RWPE2 (cell line): ENCODE measurements around the gene SSH2.

Experiments used
- ATAC-seq: fragments of 200-7000 bp; cut with Tn5 transposase; 3 replicates; pipeline ENCODE4 v1.9.1; 2021; ENCODE audit warnings: low read depth
- DNase-seq: peaks from one replicate; pipeline ENCODE4 v3.0.0-alpha.2; 2020; ENCODE audit warnings: low spot score
- H3K27ac ChIP-seq: fragments of 450-650 bp; 2 replicates; pipeline ENCODE4 v1.5.1; 2017; ENCODE audit warnings: mild to moderate bottlenecking; ENCODE audit not compliant: poor library complexity, severe bottlenecking
- H3K27me3 ChIP-seq: fragments of 250-450 bp; sonication (Bioruptor Pico); 2 replicates; pipeline ENCODE4 v1.5.1; 2021; ENCODE audit warnings: mild to moderate bottlenecking, moderate library complexity; ENCODE audit not compliant: insufficient read depth, poor library complexity, severe bottlenecking
- H3K36me3 ChIP-seq: fragments of 250-450 bp; sonication (Bioruptor Pico); 2 replicates; pipeline ENCODE4 v1.5.1; 2020; ENCODE audit warnings: low read depth, mild to moderate bottlenecking, moderate library complexity
- H3K4me1 ChIP-seq: fragments of 250-450 bp; sonication (Bioruptor Pico); 2 replicates; pipeline ENCODE4 v1.5.1; 2021; ENCODE audit warnings: mild to moderate bottlenecking, moderate library complexity; ENCODE audit not compliant: insufficient read depth, poor library complexity, severe bottlenecking
- H3K4me3 ChIP-seq: fragments of 250-450 bp; sonication (Bioruptor Pico); 2 replicates; pipeline ENCODE4 v1.5.1; 2021; ENCODE audit warnings: mild to moderate bottlenecking, moderate library complexity; ENCODE audit not compliant: severe bottlenecking
- H3K9me3 ChIP-seq: fragments of 250-450 bp; sonication (Bioruptor Pico); 2 replicates; pipeline ENCODE4 v1.5.1; 2021; ENCODE audit warnings: mild to moderate bottlenecking, moderate library complexity; ENCODE audit not compliant: severe bottlenecking
- TF ChIP-seq, protein P1 (sequence below): fragments of 450-650 bp; IDR thresholded peaks from one replicate; pipeline ENCODE4 v1.5.1; 2017; ENCODE audit warnings: mild to moderate bottlenecking, moderate library complexity; ENCODE audit not compliant: poor library complexity, severe bottlenecking

Gene SSH2

DNA sequence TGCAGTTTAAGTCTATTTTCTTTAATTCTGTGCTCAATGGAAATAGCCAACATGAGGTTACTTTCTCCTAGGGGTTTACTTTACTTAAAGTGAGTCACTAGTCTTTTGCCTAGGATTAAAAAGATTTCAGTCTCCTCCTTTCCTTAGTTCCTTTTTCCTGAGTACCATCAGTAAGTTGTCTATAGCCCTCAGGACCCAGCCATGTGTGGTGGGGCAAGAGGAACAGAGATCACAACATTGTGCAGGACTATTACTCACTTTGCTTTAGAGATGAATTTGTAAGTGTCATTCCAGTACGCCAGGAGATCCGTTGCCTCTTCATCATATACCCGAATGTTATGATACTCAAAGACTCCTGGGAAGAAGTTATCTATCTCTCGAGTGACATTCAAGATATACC, 279.6 kb downstream of the SSH2 start:
- H3K27ac ChIP-seq: no peak overlapping the region
- ATAC-seq: no peak
- H3K4me1 ChIP-seq: peaks cover 8% of the 10 kb centered on the region

DNA sequence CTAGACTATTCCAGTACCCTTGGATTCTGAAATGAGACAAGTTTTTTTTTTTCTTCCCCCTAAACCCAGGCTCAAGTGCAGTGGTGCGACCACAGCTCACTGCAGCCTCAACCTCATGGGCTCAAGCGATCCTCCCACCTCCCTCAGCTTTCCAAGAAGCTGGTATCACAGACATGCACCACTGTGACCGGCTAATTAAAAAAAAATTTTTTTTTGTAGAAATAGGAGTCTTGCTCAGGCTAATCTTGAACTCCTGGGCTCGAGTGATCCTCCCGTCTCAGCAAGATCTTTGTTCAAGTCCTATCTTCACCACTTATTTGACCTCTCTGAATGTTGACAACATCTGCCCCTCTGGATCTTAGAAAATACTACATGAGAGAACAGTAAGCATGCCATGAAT, 280.7 kb downstream of the SSH2 start:
- TF ChIP-seq, protein P1, sequence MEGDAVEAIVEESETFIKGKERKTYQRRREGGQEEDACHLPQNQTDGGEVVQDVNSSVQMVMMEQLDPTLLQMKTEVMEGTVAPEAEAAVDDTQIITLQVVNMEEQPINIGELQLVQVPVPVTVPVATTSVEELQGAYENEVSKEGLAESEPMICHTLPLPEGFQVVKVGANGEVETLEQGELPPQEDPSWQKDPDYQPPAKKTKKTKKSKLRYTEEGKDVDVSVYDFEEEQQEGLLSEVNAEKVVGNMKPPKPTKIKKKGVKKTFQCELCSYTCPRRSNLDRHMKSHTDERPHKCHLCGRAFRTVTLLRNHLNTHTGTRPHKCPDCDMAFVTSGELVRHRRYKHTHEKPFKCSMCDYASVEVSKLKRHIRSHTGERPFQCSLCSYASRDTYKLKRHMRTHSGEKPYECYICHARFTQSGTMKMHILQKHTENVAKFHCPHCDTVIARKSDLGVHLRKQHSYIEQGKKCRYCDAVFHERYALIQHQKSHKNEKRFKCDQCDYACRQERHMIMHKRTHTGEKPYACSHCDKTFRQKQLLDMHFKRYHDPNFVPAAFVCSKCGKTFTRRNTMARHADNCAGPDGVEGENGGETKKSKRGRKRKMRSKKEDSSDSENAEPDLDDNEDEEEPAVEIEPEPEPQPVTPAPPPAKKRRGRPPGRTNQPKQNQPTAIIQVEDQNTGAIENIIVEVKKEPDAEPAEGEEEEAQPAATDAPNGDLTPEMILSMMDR: no peak
- Histone ChIP-seq H3K9me3 (no peaks in the 10 kb centered on the region), H3K4me1 (peaks cover 11% of the 10 kb centered on the region), H3K27me3 (no peaks in the 10 kb centered on the region), H3K27ac (no peak overlapping the region), H3K36me3 (peaks cover 16% of the 10 kb centered on the region), H3K4me3 (no peak overlapping the region)
- no peak for DNase-seq
- ATAC-seq: no peak

More for the DNA sequence above, 279.6 kb downstream of the SSH2 start:
- H3K4me3 ChIP-seq: no peak overlapping the region
- no peaks in the 10 kb centered on the region for H3K9me3 ChIP-seq
- TF ChIP-seq, protein P1: no peak
- peaks cover 17% of the 10 kb centered on the region for H3K36me3 ChIP-seq
- DNase-seq: no peak
- H3K27me3 ChIP-seq: no peaks in the 10 kb centered on the region

DNA sequence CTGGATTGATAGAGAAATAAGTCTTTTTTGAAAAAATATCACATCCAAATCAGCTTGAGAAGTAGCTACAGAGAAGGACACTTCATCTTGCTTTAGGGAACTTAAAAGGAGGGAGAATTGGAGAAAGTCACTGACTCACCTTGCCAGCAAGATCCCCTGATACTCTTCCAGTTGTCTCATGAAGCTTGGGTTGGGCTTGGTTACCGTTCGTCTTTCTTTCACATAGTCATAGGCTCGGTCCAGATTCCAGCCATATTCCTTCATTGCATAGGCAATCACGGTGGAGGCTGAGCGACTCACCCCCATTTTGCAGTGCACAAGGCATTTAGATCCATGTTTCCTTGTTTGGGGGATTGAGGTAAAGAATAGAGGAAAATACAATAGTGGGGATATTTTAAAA, 282.0 kb downstream of the SSH2 start:
- Histone ChIP-seq H3K4me1 (peaks cover 11% of the 10 kb centered on the region), H3K27me3 (no peaks in the 10 kb centered on the region), H3K9me3 (no peaks in the 10 kb centered on the region), H3K4me3 (no peak overlapping the region), H3K36me3 (peaks cover 16% of the 10 kb centered on the region), H3K27ac (no peak overlapping the region)
- TF ChIP-seq, protein P1: no peak
- ATAC-seq (no peak), DNase-seq (no peak)

DNA sequence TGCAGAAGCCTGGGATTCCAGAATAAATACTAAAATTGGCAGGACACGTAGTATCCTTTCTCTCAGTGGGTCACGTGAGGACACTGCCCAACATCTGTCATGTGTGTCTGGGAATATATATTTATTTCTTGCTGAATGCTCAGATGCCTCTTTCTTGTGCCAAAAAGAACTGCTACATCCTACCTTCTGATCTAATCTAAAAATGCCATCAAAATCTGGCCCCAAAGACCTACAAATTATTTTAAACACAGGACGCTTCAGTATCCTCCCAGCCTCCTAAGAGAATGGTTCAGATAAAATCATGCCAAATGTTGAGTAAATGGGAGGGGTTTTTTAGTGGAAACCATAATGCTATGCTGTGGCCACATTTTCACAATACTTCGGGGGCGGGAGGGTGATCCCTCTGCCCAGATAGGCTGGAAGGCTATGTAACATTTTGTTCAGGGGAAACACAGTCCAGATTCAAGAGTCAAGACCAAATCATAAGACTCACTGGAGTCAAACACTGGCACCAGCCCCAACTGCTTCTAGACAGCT, 284.4 kb downstream of the SSH2 start:
- Histone ChIP-seq H3K9me3 (no peaks in the 10 kb centered on the region), H3K4me3 (no peak overlapping the region), H3K36me3 (peaks cover 16% of the 10 kb centered on the region), H3K27me3 (no peaks in the 10 kb centered on the region), H3K4me1 (peaks cover 21% of the 10 kb centered on the region), H3K27ac (peak overlapping the region; percentile 36)
- DNase-seq (no peak), ATAC-seq (peak; percentile 50; the same call in 2 of the 3 replicates)
- TF ChIP-seq, protein P1: no peak

DNA sequence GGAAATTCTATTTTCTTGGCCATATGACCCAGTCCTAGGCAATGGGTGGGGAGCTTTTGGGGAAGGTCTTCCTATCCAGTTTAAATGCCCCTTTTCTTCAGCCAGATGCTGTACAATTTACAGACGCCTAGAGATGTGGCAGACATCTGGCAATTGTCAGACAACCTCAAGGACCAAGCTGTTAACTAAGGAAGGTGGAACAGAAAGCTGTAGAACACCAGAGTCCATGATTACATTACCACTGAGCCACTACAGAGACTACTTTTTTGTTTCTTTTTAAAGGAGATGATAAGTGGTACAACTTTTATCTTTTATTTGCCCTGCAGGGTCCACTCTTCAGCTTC, 286.2 kb downstream of the SSH2 start:
- DNase-seq (no peak), ATAC-seq (no peak)
- Histone ChIP-seq H3K36me3 (peaks cover 11% of the 10 kb centered on the region; the same call in 1 of the 2 replicates), H3K27me3 (no peaks in the 10 kb centered on the region), H3K27ac (no peak overlapping the region), H3K9me3 (no peaks in the 10 kb centered on the region), H3K4me3 (no peak overlapping the region), H3K4me1 (peaks cover 37% of the 10 kb centered on the region)
- TF ChIP-seq, protein P1: no peak
